Activated naive CD4-positive, alpha-beta T cell treated with anti-CD3 and anti-CD28 coated beads, Interleukin-2, amount 50 U/mL, for 72 hours (primary cell): ENCODE measurements around the gene ITPK1. TPM values are rescaled to one million over a fixed set of nuclear protein-coding genes. Genes with fewer than 3 reads are reported as not detected.

Source experiments
- ATAC-seq, 2 donors: fragments of 150-1000 bp; cut with Tn5 transposase; 2 replicates each; pipeline ENCODE4 v1.10.0; 2021; ENCODE audit warnings: mild to moderate bottlenecking in 2 of 2, moderate library complexity in 2 of 2
- DNase-seq, 2 donors: peaks; one replicate each; pipeline ENCODE4 v3.0.0; 2021 to 2022; ENCODE audit warnings: low spot score in 2 of 2
- H3K27ac Mint-ChIP-seq, 2 donors: one replicate each; pipeline ENCODE4 v1.8.0; 2022; ENCODE audit warnings: mild to moderate bottlenecking in 2 of 2, mixed read lengths in 2 of 2
- H3K36me3 Mint-ChIP-seq, 2 donors: one replicate each; pipeline ENCODE4 v1.8.0; 2022; ENCODE audit warnings: mixed read lengths in 2 of 2
- H3K9me3 Mint-ChIP-seq, 2 donors: one replicate each; pipeline ENCODE4 v1.8.0; 2022; ENCODE audit warnings: mixed read lengths in 2 of 2
- total RNA-seq, 2 donors: library from RNA; stranded (reverse); gene quantifications; one replicate each; pipeline ENCODE4 v1.2.3, GENCODE V29; 2022

The ITPK1 gene
- total RNA-seq, 2 donors from 2014 or later: 15.2 to 33.2 TPM

- no peaks in the 10 kb centered on the region for H3K9me3 Mint-ChIP-seq
- H3K36me3 Mint-ChIP-seq: no peaks in the 10 kb centered on the region
- peak overlapping the region; percentile 80 to 86 for H3K27ac Mint-ChIP-seq
- ATAC-seq (peak; percentile 78 to 84), DNase-seq (peak in 1 of 2 donors; percentile 40)
Observed at GRCh38 chr14:93033983-93034670, 81.6 kb downstream of the ITPK1 start.

GRCh38 chr14:93033084-93033982 is 82.4 kb downstream of the ITPK1 start:
- H3K27ac Mint-ChIP-seq: peak overlapping the region; percentile 80 to 86
- ATAC-seq (peak; percentile 6 to 21), DNase-seq (no peak)
- H3K9me3 Mint-ChIP-seq: no peaks in the 10 kb centered on the region
- no peaks in the 10 kb centered on the region for H3K36me3 Mint-ChIP-seq

- no peaks in the 10 kb centered on the region for H3K36me3 Mint-ChIP-seq
- H3K27ac Mint-ChIP-seq: no peak overlapping the region
- ATAC-seq (no peak), DNase-seq (no peak)
- H3K9me3 Mint-ChIP-seq: no peaks in the 10 kb centered on the region
Observed at GRCh38 chr14:93032421-93032936, 83.2 kb downstream of the ITPK1 start.

- H3K36me3 Mint-ChIP-seq: no peaks in the 10 kb centered on the region
- peak overlapping the region in 1 of 2 donors; percentile 44 for H3K27ac Mint-ChIP-seq
- H3K9me3 Mint-ChIP-seq: no peaks in the 10 kb centered on the region
- ATAC-seq (no peak), DNase-seq (no peak)
Observed at GRCh38 chr14:93031505-93032315, 84.0 kb downstream of the ITPK1 start.

- Mint-ChIP-seq H3K27ac (no peak overlapping the region), H3K36me3 (no peaks in the 10 kb centered on the region), H3K9me3 (no peaks in the 10 kb centered on the region)
- ATAC-seq (no peak), DNase-seq (no peak)
Observed at GRCh38 chr14:93030761-93031160, 85.0 kb downstream of the ITPK1 start.

- ATAC-seq (no peak), DNase-seq (no peak)
- Mint-ChIP-seq H3K36me3 (no peaks in the 10 kb centered on the region), H3K9me3 (no peaks in the 10 kb centered on the region), H3K27ac (no peak overlapping the region)
Observed at GRCh38 chr14:93029911-93030508, 85.7 kb downstream of the ITPK1 start.

GRCh38 chr14:93029417-93029816 is 86.3 kb downstream of the ITPK1 start:
- no peak for DNase-seq
- no peak for ATAC-seq
- no peaks in the 10 kb centered on the region for H3K36me3 Mint-ChIP-seq
- H3K9me3 Mint-ChIP-seq: no peaks in the 10 kb centered on the region
- H3K27ac Mint-ChIP-seq: no peak overlapping the region

GRCh38 chr14:93028724-93029076 is 87.0 kb downstream of the ITPK1 start:
- ATAC-seq: no peak
- no peaks in the 10 kb centered on the region for H3K9me3 Mint-ChIP-seq
- H3K27ac Mint-ChIP-seq: no peak overlapping the region
- DNase-seq: no peak
- no peaks in the 10 kb centered on the region for H3K36me3 Mint-ChIP-seq

- Mint-ChIP-seq H3K36me3 (no peaks in the 10 kb centered on the region), H3K9me3 (no peaks in the 10 kb centered on the region), H3K27ac (no peak overlapping the region)
- ATAC-seq (no peak), DNase-seq (no peak)
Observed at GRCh38 chr14:93027810-93028723, 87.7 kb downstream of the ITPK1 start.

GRCh38 chr14:93026339-93026738 is 89.4 kb downstream of the ITPK1 start:
- H3K9me3 Mint-ChIP-seq: no peaks in the 10 kb centered on the region
- no peak for ATAC-seq
- H3K27ac Mint-ChIP-seq: no peak overlapping the region
- H3K36me3 Mint-ChIP-seq: no peaks in the 10 kb centered on the region
- DNase-seq: no peak

GRCh38 chr14:93025055-93025454 is 90.7 kb downstream of the ITPK1 start:
- ATAC-seq: no peak
- no peak for DNase-seq
- H3K27ac Mint-ChIP-seq: peak overlapping the region in 1 of 2 donors; percentile 31
- H3K36me3 Mint-ChIP-seq: no peaks in the 10 kb centered on the region
- no peaks in the 10 kb centered on the region for H3K9me3 Mint-ChIP-seq

- ATAC-seq (no peak), DNase-seq (no peak)
- H3K27ac Mint-ChIP-seq: peak overlapping the region in 1 of 2 donors; percentile 31
- no peaks in the 10 kb centered on the region for H3K9me3 Mint-ChIP-seq
- H3K36me3 Mint-ChIP-seq: no peaks in the 10 kb centered on the region
Observed at GRCh38 chr14:93024493-93024892, 91.2 kb downstream of the ITPK1 start.

GRCh38 chr14:93023802-93024434 is 91.8 kb downstream of the ITPK1 start:
- no peaks in the 10 kb centered on the region for H3K9me3 Mint-ChIP-seq
- H3K27ac Mint-ChIP-seq: peak overlapping the region in 1 of 2 donors; percentile 31
- no peaks in the 10 kb centered on the region for H3K36me3 Mint-ChIP-seq
- no peak for ATAC-seq
- DNase-seq: no peak

GRCh38 chr14:93023039-93023438 is 92.7 kb downstream of the ITPK1 start:
- DNase-seq (no peak), ATAC-seq (peak in 1 of 2 donors; percentile 36)
- Mint-ChIP-seq H3K27ac (peak overlapping the region in 1 of 2 donors; percentile 23), H3K9me3 (no peaks in the 10 kb centered on the region), H3K36me3 (no peaks in the 10 kb centered on the region)

GRCh38 chr14:93019970-93020369 is 95.8 kb downstream of the ITPK1 start:
- DNase-seq (no peak), ATAC-seq (no peak)
- Mint-ChIP-seq H3K36me3 (no peaks in the 10 kb centered on the region), H3K9me3 (no peaks in the 10 kb centered on the region), H3K27ac (no peak overlapping the region)
